ENCODE results near the gene AK2.

Gene AK2

GRCh38 chr1:33022650-33023200 is 14.0 kb downstream of the AK2 start:
- no peak overlapping the region for H3K4me3 ChIP-seq (ENCODE audit: low read depth, low read length)
- no peaks in the 10 kb centered on the region for H3K9me3 ChIP-seq
- DNase-seq, result no peak
- H3K27me3 ChIP-seq, result no peaks in the 10 kb centered on the region
- peaks cover 35% of the 10 kb centered on the region for H3K36me3 ChIP-seq
- TF ChIP-seq CTCF (IDR thresholded peaks at IDR 0.05; ENCODE audit: low read depth, low read length), result no peak
- no peaks in the 10 kb centered on the region for H3K4me1 ChIP-seq

GRCh38 chr1:33021567-33022431 is 14.9 kb downstream of the AK2 start:
- no peaks in the 10 kb centered on the region for H3K27me3 ChIP-seq
- no peaks in the 10 kb centered on the region for H3K4me1 ChIP-seq
- H3K36me3 ChIP-seq, result peaks cover 35% of the 10 kb centered on the region
- no peak overlapping the region for H3K4me3 ChIP-seq (ENCODE audit: low read depth, low read length)
- TF ChIP-seq CTCF (IDR thresholded peaks at IDR 0.05; ENCODE audit: low read depth, low read length), result no peak
- no peaks in the 10 kb centered on the region for H3K9me3 ChIP-seq
- DNase-seq, result no peak

GRCh38 chr1:33018112-33018511 is 18.6 kb downstream of the AK2 start:
- TF ChIP-seq CTCF (IDR thresholded peaks at IDR 0.05; ENCODE audit: low read depth, low read length), result no peak
- Histone ChIP-seq H3K9me3 (no peaks in the 10 kb centered on the region), H3K4me1 (no peaks in the 10 kb centered on the region), H3K4me3 (ENCODE audit: low read depth, low read length) (no peak overlapping the region), H3K27me3 (no peaks in the 10 kb centered on the region), H3K36me3 (peaks cover 29% of the 10 kb centered on the region)
- no peak for DNase-seq

GRCh38 chr1:33017175-33017574 is 19.5 kb downstream of the AK2 start:
- Histone ChIP-seq H3K9me3 (no peaks in the 10 kb centered on the region), H3K27me3 (no peaks in the 10 kb centered on the region), H3K36me3 (peaks cover 27% of the 10 kb centered on the region), H3K4me3 (ENCODE audit: low read depth, low read length) (no peak overlapping the region), H3K4me1 (no peaks in the 10 kb centered on the region)
- DNase-seq, result no peak
- TF ChIP-seq CTCF (IDR thresholded peaks at IDR 0.05; ENCODE audit: low read depth, low read length), result no peak

GRCh38 chr1:33015216-33015615 is 21.5 kb downstream of the AK2 start:
- H3K36me3 ChIP-seq, result peaks cover 27% of the 10 kb centered on the region

More at GRCh38 chr1:33015216-33015615, 21.5 kb downstream of the AK2 start:
- Histone ChIP-seq H3K9me3 (no peaks in the 10 kb centered on the region), H3K4me3 (ENCODE audit: low read depth, low read length) (no peak overlapping the region), H3K4me1 (no peaks in the 10 kb centered on the region), H3K27me3 (no peaks in the 10 kb centered on the region)
- no peak for TF ChIP-seq CTCF (IDR thresholded peaks at IDR 0.05; ENCODE audit: low read depth, low read length)
- DNase-seq, result no peak

Data from BE2C (cell line).